Breast epithelium (tissue), 3 donors: ENCODE data around the gene GSTP1.

Experiments
- POLR2A ChIP-seq: fragments of 450-650 bp; IDR thresholded peaks from one replicate; pipeline ENCODE4 v1.6.1; 2016; ENCODE audit warnings: antibody characterized with exemption, mild to moderate bottlenecking, moderate library complexity
- TF ChIP-seq, protein P1 (sequence below), 3 donors: fragments of 450-650 bp; IDR thresholded peaks; one replicate each; pipeline ENCODE4 v1.5.1; 2016 to 2017; ENCODE audit warnings: antibody characterized with exemption in 3 of 3, mild to moderate bottlenecking in 3 of 3, moderate library complexity in 3 of 3

DNA sequence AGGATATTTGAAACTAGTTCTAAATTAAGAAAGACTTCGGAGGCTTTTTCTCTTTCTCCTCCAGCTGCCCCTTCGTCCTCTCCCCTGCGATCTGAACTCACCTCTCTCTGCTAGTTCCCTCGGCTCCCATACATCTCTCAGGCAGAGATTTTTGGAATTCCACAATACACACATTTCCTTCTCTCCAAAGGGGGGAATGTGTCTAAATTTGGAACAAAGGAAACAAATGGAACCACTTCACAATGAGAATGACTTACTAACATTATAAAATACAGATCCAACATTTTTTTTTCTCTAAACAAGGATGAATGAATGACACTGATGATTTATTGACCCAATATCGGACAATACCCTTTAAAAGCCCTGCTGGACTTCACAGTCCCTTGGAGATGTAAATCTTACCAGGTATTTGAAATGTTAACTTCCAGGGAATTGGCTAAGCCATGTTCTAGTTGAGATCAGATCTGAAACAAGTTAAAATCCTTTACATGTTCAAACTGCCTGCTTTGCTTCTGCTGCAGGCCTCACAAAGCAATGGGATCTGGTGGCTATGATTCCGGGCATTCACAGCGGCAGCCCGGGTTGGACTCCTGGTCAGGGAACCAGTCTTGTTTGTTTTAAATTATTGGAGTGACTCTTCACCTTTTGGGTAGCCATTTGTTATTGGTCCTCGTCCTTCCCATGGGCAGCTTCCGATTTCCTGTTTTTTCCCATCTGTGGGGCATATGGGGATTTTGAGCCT is 20.5 kb upstream of the GSTP1 start:
- no peak for TF ChIP-seq POLR2A
- TF ChIP-seq, protein P1, sequence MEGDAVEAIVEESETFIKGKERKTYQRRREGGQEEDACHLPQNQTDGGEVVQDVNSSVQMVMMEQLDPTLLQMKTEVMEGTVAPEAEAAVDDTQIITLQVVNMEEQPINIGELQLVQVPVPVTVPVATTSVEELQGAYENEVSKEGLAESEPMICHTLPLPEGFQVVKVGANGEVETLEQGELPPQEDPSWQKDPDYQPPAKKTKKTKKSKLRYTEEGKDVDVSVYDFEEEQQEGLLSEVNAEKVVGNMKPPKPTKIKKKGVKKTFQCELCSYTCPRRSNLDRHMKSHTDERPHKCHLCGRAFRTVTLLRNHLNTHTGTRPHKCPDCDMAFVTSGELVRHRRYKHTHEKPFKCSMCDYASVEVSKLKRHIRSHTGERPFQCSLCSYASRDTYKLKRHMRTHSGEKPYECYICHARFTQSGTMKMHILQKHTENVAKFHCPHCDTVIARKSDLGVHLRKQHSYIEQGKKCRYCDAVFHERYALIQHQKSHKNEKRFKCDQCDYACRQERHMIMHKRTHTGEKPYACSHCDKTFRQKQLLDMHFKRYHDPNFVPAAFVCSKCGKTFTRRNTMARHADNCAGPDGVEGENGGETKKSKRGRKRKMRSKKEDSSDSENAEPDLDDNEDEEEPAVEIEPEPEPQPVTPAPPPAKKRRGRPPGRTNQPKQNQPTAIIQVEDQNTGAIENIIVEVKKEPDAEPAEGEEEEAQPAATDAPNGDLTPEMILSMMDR (IDR thresholded peaks at IDR 0.05), result no peak
